ENCODE results near the gene CCDC57. TPM values are rescaled to one million over a fixed set of nuclear protein-coding genes. Genes with fewer than 3 reads are reported as not detected.

Gene CCDC57
- total RNA-seq, 2 experiments from 2014 or later: 56.6 to 64.2 TPM

DNA sequence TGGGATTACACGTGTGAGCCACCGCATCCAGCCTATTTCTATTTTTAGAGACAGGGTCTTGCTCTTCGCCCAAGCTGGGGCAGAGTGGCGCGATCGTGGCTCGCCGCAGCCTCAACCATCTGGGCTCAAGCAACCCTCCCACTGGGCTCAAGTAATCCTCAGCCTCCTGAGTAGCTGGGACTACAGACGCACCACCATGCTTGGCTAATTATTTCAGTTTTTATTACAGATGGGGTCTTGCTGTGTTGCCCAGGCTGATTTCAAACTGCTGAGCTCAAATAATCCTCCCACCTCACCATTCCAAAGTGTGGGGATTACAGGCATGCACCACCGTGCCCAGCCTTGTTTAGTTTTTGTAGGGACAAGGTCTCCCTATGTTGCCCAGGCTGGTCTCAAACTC is 53.8 kb downstream of the CCDC57 start:
- Mint-ChIP-seq H3K4me3 (no peak overlapping the region), H3K27ac (no peak overlapping the region), H3K4me1 (ENCODE audit: low read depth) (peaks cover under 1% of the 10 kb centered on the region), H3K27me3 (no peaks in the 10 kb centered on the region), H3K36me3 (ENCODE audit: low read depth) (peaks cover 16% of the 10 kb centered on the region), H3K9me3 (no peaks in the 10 kb centered on the region)
- ChIA-PET CTCF (no interaction called here), POLR2A (no interaction called here)
- intact Hi-C loops (cut with micrococcal nuclease): loop anchor here (10.0 kb wide), 1 partner anchor 134 kb away; the partner anchor contains the start of genes CENPX and LRRC45
- TF ChIP-seq, protein P1, sequence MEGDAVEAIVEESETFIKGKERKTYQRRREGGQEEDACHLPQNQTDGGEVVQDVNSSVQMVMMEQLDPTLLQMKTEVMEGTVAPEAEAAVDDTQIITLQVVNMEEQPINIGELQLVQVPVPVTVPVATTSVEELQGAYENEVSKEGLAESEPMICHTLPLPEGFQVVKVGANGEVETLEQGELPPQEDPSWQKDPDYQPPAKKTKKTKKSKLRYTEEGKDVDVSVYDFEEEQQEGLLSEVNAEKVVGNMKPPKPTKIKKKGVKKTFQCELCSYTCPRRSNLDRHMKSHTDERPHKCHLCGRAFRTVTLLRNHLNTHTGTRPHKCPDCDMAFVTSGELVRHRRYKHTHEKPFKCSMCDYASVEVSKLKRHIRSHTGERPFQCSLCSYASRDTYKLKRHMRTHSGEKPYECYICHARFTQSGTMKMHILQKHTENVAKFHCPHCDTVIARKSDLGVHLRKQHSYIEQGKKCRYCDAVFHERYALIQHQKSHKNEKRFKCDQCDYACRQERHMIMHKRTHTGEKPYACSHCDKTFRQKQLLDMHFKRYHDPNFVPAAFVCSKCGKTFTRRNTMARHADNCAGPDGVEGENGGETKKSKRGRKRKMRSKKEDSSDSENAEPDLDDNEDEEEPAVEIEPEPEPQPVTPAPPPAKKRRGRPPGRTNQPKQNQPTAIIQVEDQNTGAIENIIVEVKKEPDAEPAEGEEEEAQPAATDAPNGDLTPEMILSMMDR (IDR thresholded peaks at IDR 0.05): no peak
- DNase-seq: no peak
- no peak for ATAC-seq

DNA sequence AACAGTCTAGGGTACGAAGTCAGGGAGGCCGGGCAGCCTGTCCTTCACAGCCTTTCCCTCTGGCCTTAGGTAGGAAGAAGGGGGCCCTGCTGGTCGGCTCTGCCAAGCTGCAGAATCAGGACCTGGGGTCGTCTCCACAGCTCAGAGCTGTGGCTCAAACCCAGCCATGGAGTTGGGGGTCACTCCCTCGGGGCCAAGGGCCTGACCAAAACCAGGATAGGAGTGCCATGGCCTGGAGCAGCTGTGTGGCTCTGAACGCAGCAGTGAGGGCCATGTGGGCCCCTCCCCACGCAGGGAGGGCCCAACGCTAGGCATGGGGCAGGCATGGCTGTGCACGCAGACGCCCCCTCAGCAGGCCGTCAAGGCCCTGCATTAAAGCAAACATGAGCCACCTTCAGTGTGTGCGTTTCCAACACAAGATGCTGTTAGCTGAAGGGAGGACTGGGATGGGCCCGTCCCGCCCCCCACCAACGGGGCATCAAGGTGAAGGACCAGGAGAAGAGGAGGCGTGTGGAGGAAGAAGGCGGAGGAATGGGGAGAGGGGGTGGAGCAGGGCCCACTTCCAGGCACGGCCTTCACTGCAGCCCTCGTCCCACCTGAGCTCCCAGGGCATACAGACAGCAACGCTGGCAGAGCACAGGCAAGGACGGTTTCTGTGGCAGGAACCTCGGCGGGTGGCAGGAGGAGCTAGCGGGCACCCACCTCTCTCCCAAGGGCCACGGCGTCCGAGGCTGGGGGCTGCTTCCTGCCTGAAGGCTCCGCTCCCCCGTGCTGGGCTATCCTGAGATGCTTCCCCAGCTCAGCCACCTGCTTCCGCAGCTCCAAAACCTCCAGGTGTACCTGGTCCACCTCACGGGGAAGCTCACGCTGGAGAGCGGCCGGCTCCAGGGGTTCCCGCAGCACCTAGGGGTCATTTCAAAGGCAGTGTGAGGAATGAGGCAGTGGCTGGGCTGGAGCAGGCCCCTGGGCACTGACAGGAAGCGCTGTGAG is 55.3 kb downstream of the CCDC57 start:
- Mint-ChIP-seq H3K27ac (no peak overlapping the region), H3K4me1 (ENCODE audit: low read depth) (peaks cover 4% of the 10 kb centered on the region), H3K9me3 (no peaks in the 10 kb centered on the region), H3K4me3 (no peak overlapping the region), H3K27me3 (no peaks in the 10 kb centered on the region), H3K36me3 (ENCODE audit: low read depth) (peaks cover 14% of the 10 kb centered on the region)
- CTCF ChIA-PET: interaction anchor here (1.1 to 1.7 kb wide), 2 partner anchors 120 to 127 kb away, joined by 3 to 8 read pairs; partner anchors contain the start of gene DCXR
- DNase-seq: no peak
- POLR2A ChIA-PET: interaction anchor here (0.8 kb wide), 1 partner anchor 24 kb away, joined by 3 read pairs; no protein-coding TSS in a partner anchor
- TF ChIP-seq, protein P1 (IDR thresholded peaks at IDR 0.05): no peak
- intact Hi-C loops (cut with micrococcal nuclease): loop anchor here (10.0 kb wide), 1 partner anchor 133 kb away; the partner anchor contains the start of genes CENPX and LRRC45
- ATAC-seq: no peak

DNA sequence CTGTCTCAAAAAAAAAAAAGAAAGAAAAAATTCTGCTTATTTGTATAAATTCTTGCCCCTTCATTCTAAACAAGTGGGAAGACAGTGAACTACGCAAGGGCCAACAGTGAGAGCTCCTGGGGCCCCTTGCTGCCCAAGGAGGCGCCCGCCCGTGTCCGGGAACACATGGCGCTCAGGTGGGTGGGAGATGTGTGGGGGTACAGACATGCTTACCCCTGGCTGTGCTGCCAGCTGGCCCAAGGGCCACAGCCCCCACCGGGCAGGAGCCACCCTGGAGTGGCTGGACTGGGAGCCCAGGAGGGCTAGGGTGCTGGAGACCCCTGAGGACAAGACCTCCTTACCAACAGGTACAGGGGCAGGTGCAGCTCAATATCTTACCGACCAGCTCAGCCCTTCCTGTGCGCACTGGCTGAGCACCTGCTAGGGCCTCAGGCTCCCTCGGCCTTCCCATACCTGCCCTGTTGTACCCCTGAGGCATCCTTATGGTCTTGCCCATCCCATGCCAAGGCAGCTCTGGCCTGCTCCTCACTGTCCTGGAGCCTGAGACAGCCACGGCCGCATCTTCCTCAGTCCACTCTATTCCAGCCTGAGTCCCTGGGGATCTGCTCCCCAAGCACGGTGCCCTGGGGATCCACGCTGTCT is 56.2 kb downstream of the CCDC57 start:
- ChIA-PET CTCF (interaction anchor here (1.7 to 4.7 kb wide), 2 partner anchors 126 kb away, joined by 8 to 26 read pairs; partner anchors contain the start of gene RAC3), POLR2A (no interaction called here)
- Mint-ChIP-seq H3K9me3 (no peaks in the 10 kb centered on the region), H3K36me3 (ENCODE audit: low read depth) (peaks cover 11% of the 10 kb centered on the region), H3K27ac (no peak overlapping the region), H3K4me1 (ENCODE audit: low read depth) (peaks cover 4% of the 10 kb centered on the region), H3K27me3 (no peaks in the 10 kb centered on the region), H3K4me3 (no peak overlapping the region)
- no peak for DNase-seq
- ATAC-seq: no peak
- TF ChIP-seq, protein P1 (IDR thresholded peaks at IDR 0.05): no peak
- intact Hi-C loops (cut with micrococcal nuclease): loop anchor here (10.0 kb wide), 1 partner anchor 132 kb away; the partner anchor contains the start of genes CENPX and LRRC45

DNA sequence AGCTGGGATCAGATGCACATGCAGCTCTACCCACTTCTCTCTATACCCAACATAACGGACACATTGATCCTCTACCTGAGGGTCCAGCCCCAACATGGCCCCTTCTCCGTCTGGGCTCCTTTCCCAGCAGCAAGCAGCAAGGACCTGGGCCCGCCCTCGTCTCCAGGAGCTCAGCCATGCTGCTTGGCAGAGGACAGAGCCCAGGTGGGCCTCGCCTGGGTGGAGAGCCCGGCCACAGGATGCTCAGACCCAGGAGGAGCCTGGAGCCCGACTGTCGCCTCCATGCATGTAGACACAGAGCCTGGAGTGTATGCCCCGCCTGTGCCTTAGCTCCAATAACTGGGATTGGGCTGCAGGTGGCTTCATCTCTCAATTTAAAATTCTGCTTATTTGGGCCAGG is 57.0 kb downstream of the CCDC57 start:
- intact Hi-C loops (cut with micrococcal nuclease): loop anchor here (10.0 kb wide), 1 partner anchor 131 kb away; the partner anchor contains the start of genes CENPX and LRRC45
- H3K4me3 Mint-ChIP-seq: no peak overlapping the region
- ATAC-seq: no peak

More for the DNA sequence above, 57.0 kb downstream of the CCDC57 start:
- no peak overlapping the region for H3K27ac Mint-ChIP-seq
- H3K4me1 Mint-ChIP-seq (ENCODE audit: low read depth): peaks cover 4% of the 10 kb centered on the region
- TF ChIP-seq, protein P1 (IDR thresholded peaks at IDR 0.05): no peak
- no peaks in the 10 kb centered on the region for H3K9me3 Mint-ChIP-seq
- ChIA-PET CTCF (interaction anchor here (1.0 to 4.7 kb wide), 5 partner anchors 14 to 196 kb away, joined by 3 to 26 read pairs (median 5); partner anchors contain the start of gene RAC3), POLR2A (interaction anchor here (1.1 kb wide), 1 partner anchor 105 kb away, joined by 3 read pairs; no protein-coding TSS in a partner anchor)
- no peak for DNase-seq
- H3K36me3 Mint-ChIP-seq (ENCODE audit: low read depth): peaks cover 10% of the 10 kb centered on the region
- no peaks in the 10 kb centered on the region for H3K27me3 Mint-ChIP-seq

Data from activated CD8-positive, alpha-beta T cell treated with anti-CD3 and anti-CD28 coated beads for 36 hours (primary cell).